HTR-8/SVneo (cell line): ENCODE measurements around the gene CLPTM1L.
"Not testable (repeated sequence)": the region's sequence is repeated elsewhere in the genome, so short reads cannot be mapped to it uniquely, and the experiment has no call there.

ENCODE experiments used
- DNase-seq: peaks from one replicate; pipeline ENCODE4 v3.0.0; 2011; ENCODE audit warnings: low spot score, mixed read lengths; ENCODE audit not compliant: insufficient read length
- FAIRE-seq: peaks from 2 replicates; lab custom pipeline; 2011; peaks lifted over from hg19 to GRCh38; lab: Jason Lieb, UNC

Gene CLPTM1L

GRCh38 chr5:1330847-1331831 is 13.8 kb downstream of the CLPTM1L start:
- no peak for FAIRE-seq
- no peak for DNase-seq

GRCh38 chr5:1330146-1330846 is 14.6 kb downstream of the CLPTM1L start:
- DNase-seq (no peak), FAIRE-seq (no peak)

GRCh38 chr5:1329111-1329579 is 15.8 kb downstream of the CLPTM1L start:
- FAIRE-seq (no peak), DNase-seq (no peak)

GRCh38 chr5:1328237-1329110 is 16.4 kb downstream of the CLPTM1L start:
- not testable (repeated sequence) for DNase-seq, FAIRE-seq

GRCh38 chr5:1326901-1327756 is 17.8 kb downstream of the CLPTM1L start:
- not testable (repeated sequence) for DNase-seq
- FAIRE-seq, result peak; percentile 70

- peak; percentile 74 for FAIRE-seq
- DNase-seq, result not testable (repeated sequence)
These were observed 18.4 kb downstream of the CLPTM1L start for GRCh38 chr5:1326532-1326875.

- peak; percentile 4 for FAIRE-seq
- DNase-seq, result peak; percentile 74
These were observed 18.9 kb downstream of the CLPTM1L start for GRCh38 chr5:1325870-1326531.

GRCh38 chr5:1325191-1325741 is 19.6 kb downstream of the CLPTM1L start:
- no peak for FAIRE-seq
- DNase-seq, result no peak

- FAIRE-seq, result peak; percentile 81
- no peak for DNase-seq
These were observed 20.1 kb downstream of the CLPTM1L start for GRCh38 chr5:1324719-1325190.

- DNase-seq, result no peak
- FAIRE-seq, result no peak
These were observed 20.6 kb downstream of the CLPTM1L start for GRCh38 chr5:1324301-1324700.

- no peak for DNase-seq
- no peak for FAIRE-seq
These were observed 21.1 kb downstream of the CLPTM1L start for GRCh38 chr5:1323803-1324173.

- DNase-seq (no peak), FAIRE-seq (no peak)
These were observed 21.7 kb downstream of the CLPTM1L start for GRCh38 chr5:1322955-1323802.

GRCh38 chr5:1322036-1322900 is 22.6 kb downstream of the CLPTM1L start:
- no peak for DNase-seq
- no peak for FAIRE-seq

- FAIRE-seq (peak; percentile 49), DNase-seq (no peak)
These were observed 23.3 kb downstream of the CLPTM1L start for GRCh38 chr5:1321576-1321975.

GRCh38 chr5:1320436-1321344 is 24.2 kb downstream of the CLPTM1L start:
- DNase-seq (no peak), FAIRE-seq (no peak)
